ENCODE data around the gene GTF2A1. TPM values are rescaled to one million over a fixed set of nuclear protein-coding genes. Genes with fewer than 3 reads are reported as not detected.
"Not testable (repeated sequence)": the region's sequence is repeated elsewhere in the genome, so short reads cannot be mapped to it uniquely, and the experiment has no call there.

The GTF2A1 gene
- total RNA-seq, 3 donors from 2014 or later: 42.8 to 44.4 (median 43.4) TPM

DNA sequence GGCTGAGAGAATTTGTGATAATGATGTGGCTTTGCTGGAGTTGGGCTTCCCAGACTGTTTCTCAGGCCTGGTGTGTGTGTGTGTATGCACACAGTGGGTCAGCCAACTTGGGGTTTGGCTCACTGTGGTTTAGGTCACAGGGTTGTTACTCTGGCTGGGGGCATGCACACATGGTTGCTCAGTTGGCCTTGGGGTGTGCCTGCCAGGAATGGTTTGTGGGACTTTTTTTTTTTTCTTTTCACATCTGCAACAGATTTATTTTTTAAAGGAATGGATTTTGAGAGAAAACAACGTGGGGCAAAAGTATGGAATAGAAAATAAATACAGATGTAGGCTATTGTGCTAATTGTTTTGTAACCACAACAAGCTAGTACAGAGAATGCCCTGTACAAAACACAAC is 25.0 kb upstream of the GTF2A1 start:
- no peak overlapping the region for H3K4me3 Mint-ChIP-seq
- no peak for ATAC-seq
- no peak for DNase-seq
- H3K36me3 Mint-ChIP-seq (ENCODE audit: insufficient read depth): no peaks in the 10 kb centered on the region
- H3K4me1 Mint-ChIP-seq (ENCODE audit: low read depth): no peaks in the 10 kb centered on the region
- peaks cover 3% of the 10 kb centered on the region for H3K27me3 Mint-ChIP-seq (ENCODE audit: low read depth)
- H3K9me3 Mint-ChIP-seq: peaks cover 9% of the 10 kb centered on the region

DNA sequence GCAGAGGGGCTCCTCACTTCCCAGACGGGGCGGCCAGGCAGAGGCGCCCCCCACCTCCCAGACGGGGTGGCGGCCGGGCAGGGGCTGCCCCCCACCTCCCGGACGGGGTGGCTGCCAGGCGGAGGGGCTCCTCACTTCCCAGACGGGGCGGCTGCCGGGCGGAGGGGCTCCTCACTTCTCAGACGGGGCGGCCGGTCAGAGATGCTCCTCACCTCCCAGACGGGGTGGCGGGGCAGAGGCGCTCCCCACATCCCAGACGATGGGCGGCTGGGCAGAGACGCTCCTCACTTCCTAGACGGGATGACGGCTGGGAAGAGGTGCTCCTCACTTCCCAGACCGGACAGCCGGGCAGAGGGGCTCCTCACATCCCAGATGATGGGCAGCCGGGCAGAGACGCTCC is 23.7 kb upstream of the GTF2A1 start:
- not testable (repeated sequence) for H3K27me3 Mint-ChIP-seq (ENCODE audit: low read depth); H3K36me3 Mint-ChIP-seq (ENCODE audit: insufficient read depth); H3K4me1 Mint-ChIP-seq (ENCODE audit: low read depth); ATAC-seq; H3K4me3 Mint-ChIP-seq; H3K9me3 Mint-ChIP-seq; DNase-seq

DNA sequence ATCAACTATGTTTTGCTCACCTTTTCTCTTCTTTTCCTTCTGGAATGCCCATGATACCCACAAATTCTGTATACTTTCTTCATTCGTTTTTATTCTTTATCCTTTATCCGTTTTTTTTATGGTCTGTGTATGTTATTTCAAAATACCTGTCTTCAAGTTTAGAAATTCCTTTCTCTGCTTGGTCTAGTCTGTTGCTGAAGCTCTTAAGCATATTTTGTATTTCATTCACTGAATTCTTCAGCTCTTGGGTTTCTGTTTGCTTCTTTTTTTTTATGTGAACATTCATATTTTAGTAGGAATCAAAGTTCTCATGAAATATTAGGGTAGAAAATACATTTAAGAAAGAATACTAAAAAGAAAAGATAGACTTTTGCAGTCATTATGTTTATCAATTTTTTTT is 22.7 kb upstream of the GTF2A1 start:
- Mint-ChIP-seq H3K4me3 (no peak overlapping the region), H3K4me1 (ENCODE audit: low read depth) (no peaks in the 10 kb centered on the region), H3K27me3 (ENCODE audit: low read depth) (peaks cover 3% of the 10 kb centered on the region), H3K36me3 (ENCODE audit: insufficient read depth) (no peaks in the 10 kb centered on the region), H3K9me3 (peaks cover 9% of the 10 kb centered on the region)
- ATAC-seq: no peak
- DNase-seq: no peak

DNA sequence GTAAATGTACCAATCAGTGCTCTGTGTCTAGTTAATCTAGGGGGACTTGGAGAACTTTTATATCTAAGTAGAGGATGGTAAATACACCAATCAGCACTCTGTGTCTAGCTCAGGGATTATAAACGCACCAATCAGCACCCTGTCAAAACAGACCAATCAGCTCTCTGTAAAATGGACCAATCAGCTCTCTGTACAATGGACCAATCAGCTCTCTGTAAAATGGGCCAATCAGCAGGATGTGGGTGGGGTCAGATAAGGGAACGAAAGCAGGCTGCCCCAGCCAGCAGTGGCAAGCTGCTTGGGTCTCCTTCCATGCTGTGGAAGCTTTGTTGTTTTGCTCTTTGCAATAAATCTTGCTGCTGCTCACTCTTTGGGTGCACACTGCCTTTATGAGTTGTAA is 16.1 kb upstream of the GTF2A1 start:
- not testable (repeated sequence) for DNase-seq; H3K4me1 Mint-ChIP-seq (ENCODE audit: low read depth); ATAC-seq; H3K9me3 Mint-ChIP-seq; H3K4me3 Mint-ChIP-seq; H3K36me3 Mint-ChIP-seq (ENCODE audit: insufficient read depth); H3K27me3 Mint-ChIP-seq (ENCODE audit: low read depth)

DNA sequence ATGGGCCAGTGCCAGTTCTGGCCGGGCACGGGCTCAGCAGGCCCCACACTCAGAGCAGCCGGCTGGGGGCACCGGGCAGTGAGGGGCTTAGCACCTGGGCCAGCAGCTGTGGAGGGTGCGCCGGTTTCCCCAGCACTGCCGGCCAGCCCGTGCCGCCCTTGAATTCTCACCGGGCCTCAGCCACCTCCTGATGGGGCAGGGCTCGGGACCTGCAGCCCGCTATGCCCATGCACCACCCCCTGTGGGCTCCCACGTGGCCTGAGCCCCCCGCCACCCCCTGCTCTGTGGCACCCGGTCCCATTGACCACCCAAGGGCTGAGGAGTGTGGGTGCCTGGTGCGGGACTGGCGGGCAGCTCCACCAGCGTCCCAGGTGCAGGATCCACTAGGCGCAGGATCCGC is 15.4 kb upstream of the GTF2A1 start:
- Mint-ChIP-seq H3K4me1 (ENCODE audit: low read depth) (peaks cover 3% of the 10 kb centered on the region), H3K9me3 (no peaks in the 10 kb centered on the region)
- ATAC-seq: no peak

DNA sequence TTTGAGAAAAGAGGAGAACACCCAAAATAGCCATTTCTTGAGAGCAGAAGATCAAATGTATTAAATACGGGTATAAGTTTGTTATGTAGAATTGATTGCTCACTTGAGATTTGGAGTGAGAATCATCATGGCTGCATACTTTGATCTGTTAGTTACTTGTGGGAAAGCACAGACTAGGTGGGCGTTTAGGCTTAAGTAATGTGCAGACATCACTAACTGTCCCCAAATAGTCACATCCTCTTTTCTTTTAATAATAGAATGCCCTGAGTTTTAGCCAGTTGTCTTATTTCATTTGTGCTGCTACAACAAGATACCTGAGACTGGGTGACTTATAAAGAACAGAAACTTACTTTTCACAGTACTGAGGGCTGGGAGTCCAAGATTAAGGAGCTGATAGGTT is 14.3 kb upstream of the GTF2A1 start:
- H3K4me1 Mint-ChIP-seq (ENCODE audit: low read depth): peaks cover 3% of the 10 kb centered on the region

More for the DNA sequence above, 15.4 kb upstream of the GTF2A1 start:
- H3K27me3 Mint-ChIP-seq (ENCODE audit: low read depth): no peaks in the 10 kb centered on the region
- no peaks in the 10 kb centered on the region for H3K36me3 Mint-ChIP-seq (ENCODE audit: insufficient read depth)
- no peak for DNase-seq
- H3K4me3 Mint-ChIP-seq: no peak overlapping the region

DNA sequence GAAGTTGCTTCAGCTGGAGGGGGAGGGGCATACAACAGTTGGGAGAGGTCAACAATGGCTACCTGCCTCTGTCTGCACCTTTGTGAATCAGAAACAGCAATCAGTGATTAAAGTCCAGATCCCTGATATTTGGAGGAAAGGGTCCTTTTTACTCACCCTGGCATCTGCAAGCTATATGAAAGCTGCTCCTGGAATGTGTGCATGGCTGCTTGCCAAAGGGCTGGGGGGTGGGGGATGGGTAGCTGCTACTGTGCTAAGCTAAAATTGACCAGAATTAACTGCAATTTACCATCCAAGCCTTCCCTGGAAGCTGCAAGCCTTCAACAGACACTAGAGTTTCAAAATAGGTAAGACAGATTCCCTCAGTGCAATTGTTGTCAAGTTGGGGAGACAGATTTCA is 13.5 kb upstream of the GTF2A1 start:
- DNase-seq (no peak), ATAC-seq (no peak)
- H3K4me3 Mint-ChIP-seq: no peak overlapping the region
- H3K27me3 Mint-ChIP-seq (ENCODE audit: low read depth): no peaks in the 10 kb centered on the region
- H3K9me3 Mint-ChIP-seq: no peaks in the 10 kb centered on the region
- H3K36me3 Mint-ChIP-seq (ENCODE audit: insufficient read depth): no peaks in the 10 kb centered on the region
- peaks cover 3% of the 10 kb centered on the region for H3K4me1 Mint-ChIP-seq (ENCODE audit: low read depth)

More for the DNA sequence above, 14.3 kb upstream of the GTF2A1 start:
- no peaks in the 10 kb centered on the region for H3K27me3 Mint-ChIP-seq (ENCODE audit: low read depth)
- DNase-seq (no peak), ATAC-seq (no peak)
- no peaks in the 10 kb centered on the region for H3K9me3 Mint-ChIP-seq
- no peak overlapping the region for H3K4me3 Mint-ChIP-seq
- H3K36me3 Mint-ChIP-seq (ENCODE audit: insufficient read depth): no peaks in the 10 kb centered on the region

DNA sequence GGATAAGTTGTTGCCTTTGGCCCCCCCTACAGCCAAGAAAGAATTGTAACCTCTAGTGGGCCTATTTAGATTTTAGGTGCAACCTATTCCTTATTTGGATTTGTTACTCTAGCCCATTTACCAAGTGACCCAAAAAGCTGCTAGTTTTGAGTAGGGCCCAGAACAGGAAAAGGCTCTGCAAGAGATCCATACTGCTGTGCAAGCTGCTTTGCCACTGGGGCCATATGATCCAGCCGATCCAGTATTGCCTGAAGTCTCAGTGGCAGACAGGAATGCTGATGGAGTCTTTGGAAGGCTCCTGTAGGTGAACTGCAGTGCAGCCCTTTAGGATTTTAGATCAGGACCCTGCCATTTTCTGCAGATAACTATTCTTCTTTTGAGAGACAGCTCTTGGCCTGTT is 12.9 kb upstream of the GTF2A1 start:
- no peak overlapping the region for H3K4me3 Mint-ChIP-seq
- peaks cover 3% of the 10 kb centered on the region for H3K4me1 Mint-ChIP-seq (ENCODE audit: low read depth)
- H3K9me3 Mint-ChIP-seq: no peaks in the 10 kb centered on the region
- ATAC-seq (no peak), DNase-seq (no peak)
- no peaks in the 10 kb centered on the region for H3K27me3 Mint-ChIP-seq (ENCODE audit: low read depth)
- H3K36me3 Mint-ChIP-seq (ENCODE audit: insufficient read depth): no peaks in the 10 kb centered on the region

DNA sequence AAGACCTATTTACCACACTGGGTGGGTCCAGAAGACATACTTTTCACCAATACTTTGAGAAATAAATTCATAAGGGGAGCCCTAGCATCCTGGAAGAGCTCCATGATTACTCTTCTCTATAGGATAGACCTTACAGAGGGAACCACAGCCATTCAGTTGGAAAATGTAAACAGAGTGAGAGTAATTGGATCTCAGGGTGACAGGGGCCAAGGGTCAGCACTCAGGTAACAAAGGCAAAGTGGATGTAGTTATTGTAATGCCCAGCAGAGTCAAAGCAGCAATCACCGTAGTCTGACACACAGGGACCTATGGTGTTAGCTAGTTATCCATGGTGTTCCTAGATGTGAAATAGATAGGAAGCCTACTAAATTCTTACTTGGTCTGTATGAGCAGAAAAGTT is 10.8 kb upstream of the GTF2A1 start:
- H3K9me3 Mint-ChIP-seq: no peaks in the 10 kb centered on the region
- DNase-seq: no peak
- H3K36me3 Mint-ChIP-seq (ENCODE audit: insufficient read depth): no peaks in the 10 kb centered on the region
- H3K4me3 Mint-ChIP-seq: no peak overlapping the region
- H3K4me1 Mint-ChIP-seq (ENCODE audit: low read depth): peaks cover 3% of the 10 kb centered on the region
- H3K27me3 Mint-ChIP-seq (ENCODE audit: low read depth): no peaks in the 10 kb centered on the region
- no peak for ATAC-seq

DNA sequence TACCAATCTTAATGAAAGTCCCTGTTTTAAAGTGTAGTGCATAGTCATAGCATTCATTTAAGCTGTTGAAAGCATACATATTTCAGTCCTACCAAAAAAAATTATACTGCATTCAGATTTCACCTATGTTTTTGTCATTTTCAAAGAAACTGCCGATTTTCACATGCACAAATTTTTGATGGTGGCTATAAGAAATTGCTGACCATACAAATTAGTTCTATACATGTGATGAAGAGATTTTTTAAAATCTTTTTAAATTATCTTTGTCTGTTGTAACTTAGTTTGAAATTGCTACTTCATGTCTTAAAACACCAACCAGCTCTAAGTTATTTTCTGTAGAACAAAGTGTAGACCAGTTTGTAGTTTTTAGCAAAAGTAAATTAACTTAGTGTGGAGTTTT is 3.5 kb upstream of the GTF2A1 start:
- Mint-ChIP-seq H3K9me3 (no peaks in the 10 kb centered on the region), H3K27me3 (ENCODE audit: low read depth) (no peaks in the 10 kb centered on the region), H3K4me1 (ENCODE audit: low read depth) (peaks cover 11% of the 10 kb centered on the region), H3K4me3 (no peak overlapping the region), H3K36me3 (ENCODE audit: insufficient read depth) (peaks cover 2% of the 10 kb centered on the region)
- DNase-seq: no peak
- ATAC-seq: no peak

DNA sequence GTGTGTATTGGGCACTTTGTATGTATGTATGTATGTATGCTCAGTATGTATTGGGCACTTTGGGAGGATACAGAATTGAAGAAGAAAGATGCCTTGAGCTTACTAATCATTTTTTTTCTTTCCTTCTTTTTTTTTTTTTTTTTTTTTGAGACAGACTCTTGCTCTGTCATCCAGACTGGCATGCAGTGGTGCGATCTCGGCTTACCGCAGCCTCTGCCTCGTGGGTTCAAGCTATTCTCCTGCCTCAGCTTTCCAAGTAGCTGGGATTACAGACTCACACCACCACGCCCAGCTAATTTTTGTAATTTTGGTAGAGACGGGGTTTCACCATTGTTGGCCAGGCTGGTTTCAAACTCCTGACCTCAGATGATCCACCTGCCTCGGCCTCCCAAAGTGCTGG is 3.0 kb upstream of the GTF2A1 start:
- not testable (repeated sequence) for H3K9me3 Mint-ChIP-seq; H3K4me3 Mint-ChIP-seq; H3K36me3 Mint-ChIP-seq (ENCODE audit: insufficient read depth); DNase-seq; ATAC-seq; H3K27me3 Mint-ChIP-seq (ENCODE audit: low read depth)
- peaks cover 13% of the 10 kb centered on the region for H3K4me1 Mint-ChIP-seq (ENCODE audit: low read depth)

DNA sequence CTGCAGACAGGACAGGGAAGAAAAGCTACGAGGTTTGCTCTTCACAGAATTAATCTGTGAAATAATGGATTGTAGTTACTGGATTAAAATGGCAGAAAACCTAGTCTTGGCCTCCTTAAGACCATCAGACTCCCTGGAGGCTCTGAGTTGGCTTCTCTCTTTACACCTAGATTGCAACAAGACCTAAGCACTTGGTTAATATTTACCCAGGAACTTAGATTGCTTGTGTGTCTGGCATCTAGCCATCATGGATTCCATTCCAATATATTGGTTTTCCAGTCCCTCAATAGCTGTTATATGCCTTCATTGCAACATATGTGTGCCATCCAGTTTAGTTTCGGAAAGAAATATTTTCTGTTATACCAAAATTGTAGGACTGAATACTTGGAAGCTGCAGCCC is 1.9 kb upstream of the GTF2A1 start:
- Mint-ChIP-seq H3K4me3 (no peak overlapping the region), H3K27me3 (ENCODE audit: low read depth) (no peaks in the 10 kb centered on the region), H3K36me3 (ENCODE audit: insufficient read depth) (peaks cover 2% of the 10 kb centered on the region), H3K4me1 (ENCODE audit: low read depth) (peaks cover 23% of the 10 kb centered on the region), H3K9me3 (no peaks in the 10 kb centered on the region)
- no peak for ATAC-seq
- no peak for DNase-seq

DNA sequence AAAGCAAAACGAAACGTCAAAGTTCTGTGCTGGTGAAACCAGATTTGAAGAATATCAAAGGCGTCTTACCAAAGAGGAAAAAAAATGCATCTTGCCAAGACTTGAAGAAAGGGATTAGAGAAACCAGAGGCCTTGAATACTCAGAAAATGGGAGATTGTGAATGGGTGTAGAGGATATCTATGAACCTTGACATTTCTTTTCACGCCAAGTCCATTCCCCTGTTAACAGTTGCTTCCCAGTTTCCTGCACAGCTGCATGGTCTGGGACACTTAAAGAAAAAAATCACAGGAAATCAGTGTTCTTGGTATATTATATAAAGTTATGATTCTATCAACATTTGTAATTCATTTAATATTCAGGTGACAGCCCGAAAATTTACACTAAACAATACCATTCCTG is 1.4 kb upstream of the GTF2A1 start:
- Mint-ChIP-seq H3K36me3 (ENCODE audit: insufficient read depth) (peaks cover 2% of the 10 kb centered on the region), H3K27me3 (ENCODE audit: low read depth) (no peaks in the 10 kb centered on the region), H3K4me1 (ENCODE audit: low read depth) (peaks cover 27% of the 10 kb centered on the region), H3K9me3 (no peaks in the 10 kb centered on the region), H3K4me3 (peak overlapping the region; percentile 97)
- DNase-seq (no peak), ATAC-seq (no peak)

DNA sequence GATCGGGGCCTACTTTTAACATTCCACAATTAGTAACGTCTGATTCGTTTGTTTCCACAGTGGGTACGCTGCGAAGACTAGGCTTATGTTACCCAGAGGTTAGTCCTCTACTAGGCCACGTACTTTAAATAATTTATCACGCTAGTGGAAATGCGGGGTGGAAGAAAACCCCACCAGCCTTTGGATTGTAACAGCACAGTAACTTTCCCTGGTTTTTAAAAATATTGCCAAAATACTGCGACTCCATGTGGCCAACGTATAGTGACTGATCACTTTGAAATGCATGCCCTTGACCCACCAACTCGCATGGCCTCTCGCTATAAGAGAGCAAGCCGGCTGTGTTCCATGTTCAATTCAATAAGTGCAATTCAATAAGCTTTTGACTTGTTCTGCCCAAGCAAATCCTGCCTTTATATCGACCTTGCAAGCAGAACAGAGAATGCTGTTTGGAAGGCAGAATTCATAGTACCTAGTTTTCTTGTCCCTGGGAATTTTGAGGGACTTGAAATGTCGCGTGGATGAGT is 882 bp upstream of the GTF2A1 start:
- Mint-ChIP-seq H3K9me3 (no peaks in the 10 kb centered on the region), H3K27me3 (ENCODE audit: low read depth) (no peaks in the 10 kb centered on the region), H3K4me1 (ENCODE audit: low read depth) (peaks cover 32% of the 10 kb centered on the region), H3K36me3 (ENCODE audit: insufficient read depth) (peaks cover 5% of the 10 kb centered on the region), H3K4me3 (peak overlapping the region; percentile 97)
- ATAC-seq (no peak), DNase-seq (no peak)

DNA sequence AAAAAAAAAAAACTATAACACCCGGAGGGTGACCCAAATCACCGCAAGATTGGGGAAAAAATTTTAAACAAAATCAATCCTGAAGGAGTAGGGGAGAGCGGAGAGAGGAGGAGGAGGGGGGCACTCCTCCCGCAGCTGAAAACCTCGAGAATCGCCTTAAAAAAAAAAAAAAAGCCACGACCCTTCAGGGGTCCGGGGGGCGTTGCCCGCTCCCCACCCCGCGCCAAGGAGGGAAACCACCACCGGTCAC is 254 bp downstream of the GTF2A1 start:
- Mint-ChIP-seq H3K36me3 (ENCODE audit: insufficient read depth) (peaks cover 14% of the 10 kb centered on the region), H3K4me1 (ENCODE audit: low read depth) (peaks cover 40% of the 10 kb centered on the region), H3K27me3 (ENCODE audit: low read depth) (no peaks in the 10 kb centered on the region), H3K4me3 (peak overlapping the region; percentile 97), H3K9me3 (no peaks in the 10 kb centered on the region)
- no peak for ATAC-seq
- no peak for DNase-seq

Data from activated T-cell treated with anti-CD3 and anti-CD28 coated beads, Interleukin-2, amount 50 U/mL, for 4 hours (primary cell).